Hematopoietic multipotent progenitor cell treated with erythropoietin and hydrocortisone succinate and interleukin-3 and kit ligand, for 17 days (in vitro differentiated cells): Measurements from ENCODE around the gene AMHR2.
A peak's percentile ranks its signal among the peaks of the same experiment; 100 is the strongest.
"Not testable (repeated sequence)": the region's sequence is repeated elsewhere in the genome, so short reads cannot be mapped to it uniquely, and the experiment has no call there.

Experiments used
- DNase-seq: peaks from one replicate; pipeline ENCODE4 v3.0.0-alpha.2; 2015; ENCODE audit warnings: low spot score

The AMHR2 gene

GRCh38 chr12:53415752-53416389, 7.8 kb upstream of the AMHR2 start:
- not testable (repeated sequence) for DNase-seq

- not testable (repeated sequence) for DNase-seq
Observed at GRCh38 chr12:53417291-53417816, 6.3 kb upstream of the AMHR2 start.

GRCh38 chr12:53418221-53418620, 5.4 kb upstream of the AMHR2 start:
- no peak for DNase-seq

- DNase-seq = no peak
Observed at GRCh38 chr12:53419756-53420155, 3.9 kb upstream of the AMHR2 start.

GRCh38 chr12:53422247-53422646, 1.4 kb upstream of the AMHR2 start:
- not testable (repeated sequence) for DNase-seq

- DNase-seq = peak; percentile 30
Observed at GRCh38 chr12:53424626-53425514, 1.2 kb downstream of the AMHR2 start.

- no peak for DNase-seq
Observed at GRCh38 chr12:53425515-53426150, 2.0 kb downstream of the AMHR2 start.

- DNase-seq = no peak
Observed at GRCh38 chr12:53427905-53428594, 4.4 kb downstream of the AMHR2 start.

- DNase-seq = no peak
Observed at GRCh38 chr12:53428741-53429140, 5.1 kb downstream of the AMHR2 start.

- DNase-seq = no peak
Observed at GRCh38 chr12:53430116-53430515, 6.5 kb downstream of the AMHR2 start.

- DNase-seq = no peak
Observed at GRCh38 chr12:53431187-53431586, 7.5 kb downstream of the AMHR2 start.

GRCh38 chr12:53435326-53435725, 11.7 kb downstream of the AMHR2 start:
- DNase-seq = not testable (repeated sequence)

GRCh38 chr12:53439582-53439981, 15.9 kb downstream of the AMHR2 start:
- not testable (repeated sequence) for DNase-seq

- DNase-seq = peak; percentile 98
Observed at GRCh38 chr12:53441040-53441833, 17.6 kb downstream of the AMHR2 start, which contains the start of gene PRR13. Gene PRR13 (plus strand): TSS chr12:53441734. CDS start chr12:53442715, 981 bp downstream.

GRCh38 chr12:53443955-53444354, 20.3 kb downstream of the AMHR2 start:
- no peak for DNase-seq

- not testable (repeated sequence) for DNase-seq
Observed at GRCh38 chr12:53444593-53445325, 21.1 kb downstream of the AMHR2 start.

- no peak for DNase-seq
Observed at GRCh38 chr12:53450936-53451335, 27.3 kb downstream of the AMHR2 start.

- DNase-seq = peak; percentile 99
Observed at GRCh38 chr12:53451661-53452158, 28.1 kb downstream of the AMHR2 start, which contains the start of gene PCBP2. Gene PCBP2 (plus strand): TSS chr12:53452102. CDS start chr12:53454801, 2,699 bp downstream.

GRCh38 chr12:53452159-53453077, 28.8 kb downstream of the AMHR2 start:
- DNase-seq = peak; percentile 85
